ENCODE results near the gene ARHGEF2.

DNA sequence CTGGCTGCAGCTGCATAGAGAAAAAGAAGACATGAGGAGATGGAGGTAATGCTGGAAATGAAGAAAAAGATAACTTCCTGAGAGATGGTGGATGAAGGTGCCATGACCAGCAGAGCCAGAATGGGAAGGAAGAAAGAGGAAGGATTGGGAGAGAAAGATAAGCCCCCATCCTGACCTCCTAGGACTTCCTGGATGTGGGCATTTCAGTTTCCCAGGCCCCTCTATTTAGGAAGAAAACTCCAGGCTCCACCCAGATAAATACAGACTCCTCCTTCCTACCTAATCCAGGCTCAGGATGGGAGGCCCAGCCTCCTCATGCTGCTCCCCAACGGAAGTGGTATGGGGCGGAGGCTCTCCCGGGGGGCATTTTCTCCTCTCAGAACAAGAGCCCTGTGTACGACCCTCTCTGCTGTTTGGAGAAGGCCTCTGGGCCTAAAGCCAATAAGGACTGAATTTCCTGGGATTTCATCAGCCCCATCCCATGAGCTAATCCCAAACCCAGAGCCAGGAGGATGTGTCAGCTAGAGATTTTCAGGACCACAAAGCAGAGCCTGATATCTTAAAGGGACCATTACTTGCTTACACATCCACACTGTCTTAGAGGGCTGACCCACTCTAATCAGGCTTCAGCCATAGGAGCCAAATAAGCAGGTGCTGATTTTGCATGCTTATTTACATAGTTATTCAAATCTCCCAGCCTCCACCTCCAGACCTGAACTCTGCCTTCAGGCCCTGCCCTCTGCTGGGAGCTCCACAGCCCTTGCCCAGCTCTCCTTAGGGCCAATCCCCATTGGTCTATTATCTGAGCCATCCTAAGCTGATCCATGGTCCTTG is 5.1 kb upstream of the ARHGEF2 start:
- TF ChIP-seq, protein P1, sequence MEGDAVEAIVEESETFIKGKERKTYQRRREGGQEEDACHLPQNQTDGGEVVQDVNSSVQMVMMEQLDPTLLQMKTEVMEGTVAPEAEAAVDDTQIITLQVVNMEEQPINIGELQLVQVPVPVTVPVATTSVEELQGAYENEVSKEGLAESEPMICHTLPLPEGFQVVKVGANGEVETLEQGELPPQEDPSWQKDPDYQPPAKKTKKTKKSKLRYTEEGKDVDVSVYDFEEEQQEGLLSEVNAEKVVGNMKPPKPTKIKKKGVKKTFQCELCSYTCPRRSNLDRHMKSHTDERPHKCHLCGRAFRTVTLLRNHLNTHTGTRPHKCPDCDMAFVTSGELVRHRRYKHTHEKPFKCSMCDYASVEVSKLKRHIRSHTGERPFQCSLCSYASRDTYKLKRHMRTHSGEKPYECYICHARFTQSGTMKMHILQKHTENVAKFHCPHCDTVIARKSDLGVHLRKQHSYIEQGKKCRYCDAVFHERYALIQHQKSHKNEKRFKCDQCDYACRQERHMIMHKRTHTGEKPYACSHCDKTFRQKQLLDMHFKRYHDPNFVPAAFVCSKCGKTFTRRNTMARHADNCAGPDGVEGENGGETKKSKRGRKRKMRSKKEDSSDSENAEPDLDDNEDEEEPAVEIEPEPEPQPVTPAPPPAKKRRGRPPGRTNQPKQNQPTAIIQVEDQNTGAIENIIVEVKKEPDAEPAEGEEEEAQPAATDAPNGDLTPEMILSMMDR (IDR thresholded peaks at IDR 0.05; ENCODE audit: low read depth, low read length, poor library complexity, severe bottlenecking): peak; percentile 52
- TF ChIP-seq EZH2phosphoT487 (IDR thresholded peaks at IDR 0.05; ENCODE audit: borderline replicate concordance, low read length): no peak
